HepG2 (cell line): ENCODE measurements around the gene CALD1. TPM values are rescaled to one million over a fixed set of nuclear protein-coding genes. Genes with fewer than 3 reads are reported as not detected.

Experiments used
- ATF7 ChIP-seq, 2 experiments: fragments of 450-650 bp in 1 of 2; sonication (generic) in 1 of 2; formaldehyde crosslinking in 1 of 2; IDR thresholded peaks; 2 replicates each; pipeline versions ENCODE4 v1.4.0 to v1.6.1; 2016 to 2020; ENCODE audit warnings: antibody characterized with exemption in 1 of 2, mild to moderate bottlenecking in 1 of 2, missing genetic modification reagents in 1 of 2
- DPF2 ChIP-seq: sonication (generic); formaldehyde crosslinking; IDR thresholded peaks from 2 replicates; pipeline ENCODE4 v1.4.0; 2020; ENCODE audit warnings: mild to moderate bottlenecking, low read depth, missing genetic modification reagents, borderline replicate concordance
- ESRRA ChIP-seq: sonication (generic); formaldehyde crosslinking; IDR thresholded peaks from 2 replicates; pipeline ENCODE4 v1.5.1; 2020; ENCODE audit warnings: mild to moderate bottlenecking, low read depth, missing genetic modification reagents
- ETV6 ChIP-seq: sonication (generic); formaldehyde crosslinking; conservative IDR thresholded peaks from 2 replicates; pipeline ENCODE4 v1.4.0; 2020; ENCODE audit warnings: missing genetic modification reagents
- FOXC1 ChIP-seq: sonication (generic); formaldehyde crosslinking; IDR thresholded peaks from 2 replicates; pipeline ENCODE4 v1.8.0; 2022; ENCODE audit warnings: mild to moderate bottlenecking, missing genetic modification reagents, borderline replicate concordance
- GATAD2A ChIP-seq: IDR thresholded peaks from 2 replicates; pipeline ENCODE4 v1.6.1; 2016
- MAFK ChIP-seq, 2 experiments: IDR thresholded peaks in 1 of 2; conservative IDR thresholded peaks in 1 of 2; 2 replicates each; pipeline ENCODE4 v1.6.1; 2011; ENCODE audit warnings: improper control_type of control experiment in 2 of 2, low read length in 2 of 2
- MZF1 ChIP-seq: sonication (generic); formaldehyde crosslinking; IDR thresholded peaks from 2 replicates; pipeline ENCODE4 v1.8.1; 2023; ENCODE audit warnings: mild to moderate bottlenecking, missing genetic modification reagents, borderline replicate concordance
- NCOA2 ChIP-seq: sonication (generic); formaldehyde crosslinking; IDR thresholded peaks from 2 replicates; pipeline ENCODE4 v1.8.0; 2022; ENCODE audit warnings: inconsistent platforms
- PHF8 ChIP-seq: sonication (generic); formaldehyde crosslinking; IDR thresholded peaks from 2 replicates; pipeline ENCODE4 v1.5.0; 2020; ENCODE audit warnings: missing genetic modification reagents
- TEAD3 ChIP-seq: optimal IDR thresholded peaks from 2 replicates; pipeline ENCODE3; 2016; ENCODE audit warnings: borderline replicate concordance
- YEATS2 ChIP-seq: sonication (generic); formaldehyde crosslinking; IDR thresholded peaks from 2 replicates; pipeline ENCODE4 v1.4.0; 2020; ENCODE audit warnings: missing genetic modification reagents, borderline replicate concordance
- ZNF143 ChIP-seq: sonication (generic); formaldehyde crosslinking; IDR thresholded peaks from 2 replicates; pipeline ENCODE4 v1.4.0; 2020; ENCODE audit warnings: missing genetic modification reagents
- ZNF224 ChIP-seq: sonication (generic); formaldehyde crosslinking; IDR thresholded peaks from 2 replicates; pipeline ENCODE4 v1.5.0; 2020; ENCODE audit warnings: mild to moderate bottlenecking, missing genetic modification reagents
- ZNF24 ChIP-seq: fragments of 450-650 bp; IDR thresholded peaks from 2 replicates; pipeline ENCODE4 v1.6.1; 2017; ENCODE audit warnings: antibody characterized with exemption, mild to moderate bottlenecking
- ZNF367 ChIP-seq: sonication (generic); formaldehyde crosslinking; IDR thresholded peaks from 2 replicates; pipeline ENCODE4 v1.4.0; 2020; ENCODE audit warnings: missing genetic modification reagents, borderline replicate concordance
- ZNF660 ChIP-seq: sonication (generic); formaldehyde crosslinking; IDR thresholded peaks from 2 replicates; pipeline ENCODE4 v1.5.1; 2020; ENCODE audit warnings: mild to moderate bottlenecking, low read depth, missing genetic modification reagents, borderline replicate concordance
- ZNF780A ChIP-seq: sonication (generic); formaldehyde crosslinking; IDR thresholded peaks from 2 replicates; pipeline ENCODE4 v1.8.0; 2022; ENCODE audit warnings: mild to moderate bottlenecking, missing genetic modification reagents, moderate library complexity
- ZNF788 ChIP-seq: sonication (generic); formaldehyde crosslinking; IDR thresholded peaks from 2 replicates; pipeline ENCODE4 v1.5.0; 2020; ENCODE audit warnings: mild to moderate bottlenecking, missing genetic modification reagents, borderline replicate concordance
- polyA plus RNA-seq, 8 experiments: library from polyadenylated mRNA; depleted of rRNA in 3 of 8; stranded (reverse) in 7 of 8; unstranded in 1 of 8; fragments of >200 nt; fragmentation: Illumina TruSeq in 4 of 8; extraction: Trizol in 4 of 8; gene quantifications; 2 replicates each; pipeline versions ENCODE4 v1.2.1 to v1.2.3, GENCODE V29; 2011 to 2016; ENCODE audit warnings: low read depth in 4 of 8, missing spikeins in 1 of 8, mixed read lengths in 1 of 8; ENCODE audit not compliant: insufficient read depth in 1 of 8
- total RNA-seq, 5 experiments: library from RNA; depleted of rRNA; stranded (reverse); fragments of >200 nt; fragmentation: Illumina TruSeq; extraction: Trizol; gene quantifications; 2 replicates each; pipeline ENCODE4 v1.2.3, GENCODE V29; 2016; ENCODE audit warnings: low read depth in 1 of 5
- TF ChIP-seq, protein P1 (sequence below): IDR thresholded peaks from 2 replicates; pipeline ENCODE4 v1.6.1; 2016; ENCODE audit warnings: low read depth, control low read depth
- TF ChIP-seq, protein P2 (sequence below): sonication (generic); formaldehyde crosslinking; IDR thresholded peaks from 2 replicates; pipeline ENCODE4 v1.9.0; 2021; ENCODE audit warnings: mild to moderate bottlenecking, missing genetic modification reagents
- TF ChIP-seq, protein P3 (sequence below): sonication (generic); formaldehyde crosslinking; conservative IDR thresholded peaks from 2 replicates; pipeline ENCODE4 v1.4.0; 2020; ENCODE audit warnings: missing genetic modification reagents

CALD1 gene
- total and polyA plus RNA-seq, 2 of the 13 experiments (the other 11 are each of a cell fraction or from before 2014, with no cell fraction given): 53.0 to 112 TPM

DNA sequence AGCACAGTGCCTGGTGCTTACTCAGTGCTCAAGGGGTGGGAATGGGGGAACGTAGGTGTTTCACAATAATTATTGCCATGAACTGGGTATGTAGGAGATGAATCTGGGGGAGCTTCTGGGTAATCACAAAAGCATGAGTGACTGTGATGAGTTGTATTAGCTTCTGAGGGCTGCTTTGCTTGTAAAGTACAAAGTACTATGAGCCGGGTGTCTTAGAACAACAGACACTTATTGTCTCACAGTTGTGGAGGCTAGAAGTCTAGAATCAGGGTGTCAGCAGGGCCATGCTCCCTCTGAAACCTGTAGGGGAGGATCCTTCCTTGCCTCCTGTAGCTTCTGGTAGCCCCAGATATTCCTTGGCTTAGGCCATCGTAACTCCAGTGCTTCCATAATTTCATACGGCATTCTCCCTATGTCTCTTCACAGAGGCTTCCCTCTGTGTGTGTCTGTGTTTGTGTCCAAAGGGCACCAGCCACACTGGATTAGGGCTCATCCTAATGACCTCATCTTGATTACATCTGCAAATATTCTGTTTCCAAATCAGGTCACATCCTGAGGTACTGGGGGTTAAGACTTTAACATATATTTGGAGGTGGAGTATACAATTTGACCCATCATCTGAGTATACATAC, 122.1 kb downstream of the CALD1 start (continued):
- TF ChIP-seq DPF2 (peak; percentile 87), GATAD2A (CRISPR knock-in tag) (peak; percentile 84), ZNF788 (CRISPR knock-in tag) (no peak), ETV6 (CRISPR knock-in tag) (no peak), MZF1 (CRISPR knock-in tag) (no peak), YEATS2 (CRISPR knock-in tag) (0 out of 2 replicates have a peak, but pooled peaks have one; percentile 45), ZNF24 (no peak), PHF8 (peak; percentile 46; the same call in 1 of the 2 replicates), ZNF660 (CRISPR knock-in tag) (no peak), NCOA2 (CRISPR knock-in tag) (peak; percentile 78), ZNF367 (CRISPR knock-in tag) (no peak), ATF7 (IDR thresholded peaks at IDR 0.05) (peak; percentile 91), ATF7 (CRISPR knock-in tag; IDR thresholded peaks at IDR 0.05) (peak; percentile 94; the same call in 1 of the 2 replicates), TEAD3 (peak; percentile 35), ZNF780A (CRISPR knock-in tag) (no peak), MAFK (conservative IDR thresholded peaks at IDR 0.05 in 1 of 2, IDR thresholded peaks at IDR 0.05 in 1 of 2; ENCODE audit: low read length in 2 of 2) (0 out of 4 replicates have a peak, but pooled peaks have one; percentile 13 to 18), ZNF143 (peak; percentile 16; the same call in 1 of the 2 replicates), ZNF224 (peak; percentile 100), FOXC1 (CRISPR knock-in tag) (no peak), ESRRA (CRISPR knock-in tag) (no peak)
- TF ChIP-seq, protein P1, sequence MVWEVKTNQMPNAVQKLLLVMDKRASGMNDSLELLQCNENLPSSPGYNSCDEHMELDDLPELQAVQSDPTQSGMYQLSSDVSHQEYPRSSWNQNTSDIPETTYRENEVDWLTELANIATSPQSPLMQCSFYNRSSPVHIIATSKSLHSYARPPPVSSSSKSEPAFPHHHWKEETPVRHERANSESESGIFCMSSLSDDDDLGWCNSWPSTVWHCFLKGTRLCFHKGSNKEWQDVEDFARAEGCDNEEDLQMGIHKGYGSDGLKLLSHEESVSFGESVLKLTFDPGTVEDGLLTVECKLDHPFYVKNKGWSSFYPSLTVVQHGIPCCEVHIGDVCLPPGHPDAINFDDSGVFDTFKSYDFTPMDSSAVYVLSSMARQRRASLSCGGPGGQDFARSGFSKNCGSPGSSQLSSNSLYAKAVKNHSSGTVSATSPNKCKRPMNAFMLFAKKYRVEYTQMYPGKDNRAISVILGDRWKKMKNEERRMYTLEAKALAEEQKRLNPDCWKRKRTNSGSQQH: no peak
- TF ChIP-seq, protein P2, sequence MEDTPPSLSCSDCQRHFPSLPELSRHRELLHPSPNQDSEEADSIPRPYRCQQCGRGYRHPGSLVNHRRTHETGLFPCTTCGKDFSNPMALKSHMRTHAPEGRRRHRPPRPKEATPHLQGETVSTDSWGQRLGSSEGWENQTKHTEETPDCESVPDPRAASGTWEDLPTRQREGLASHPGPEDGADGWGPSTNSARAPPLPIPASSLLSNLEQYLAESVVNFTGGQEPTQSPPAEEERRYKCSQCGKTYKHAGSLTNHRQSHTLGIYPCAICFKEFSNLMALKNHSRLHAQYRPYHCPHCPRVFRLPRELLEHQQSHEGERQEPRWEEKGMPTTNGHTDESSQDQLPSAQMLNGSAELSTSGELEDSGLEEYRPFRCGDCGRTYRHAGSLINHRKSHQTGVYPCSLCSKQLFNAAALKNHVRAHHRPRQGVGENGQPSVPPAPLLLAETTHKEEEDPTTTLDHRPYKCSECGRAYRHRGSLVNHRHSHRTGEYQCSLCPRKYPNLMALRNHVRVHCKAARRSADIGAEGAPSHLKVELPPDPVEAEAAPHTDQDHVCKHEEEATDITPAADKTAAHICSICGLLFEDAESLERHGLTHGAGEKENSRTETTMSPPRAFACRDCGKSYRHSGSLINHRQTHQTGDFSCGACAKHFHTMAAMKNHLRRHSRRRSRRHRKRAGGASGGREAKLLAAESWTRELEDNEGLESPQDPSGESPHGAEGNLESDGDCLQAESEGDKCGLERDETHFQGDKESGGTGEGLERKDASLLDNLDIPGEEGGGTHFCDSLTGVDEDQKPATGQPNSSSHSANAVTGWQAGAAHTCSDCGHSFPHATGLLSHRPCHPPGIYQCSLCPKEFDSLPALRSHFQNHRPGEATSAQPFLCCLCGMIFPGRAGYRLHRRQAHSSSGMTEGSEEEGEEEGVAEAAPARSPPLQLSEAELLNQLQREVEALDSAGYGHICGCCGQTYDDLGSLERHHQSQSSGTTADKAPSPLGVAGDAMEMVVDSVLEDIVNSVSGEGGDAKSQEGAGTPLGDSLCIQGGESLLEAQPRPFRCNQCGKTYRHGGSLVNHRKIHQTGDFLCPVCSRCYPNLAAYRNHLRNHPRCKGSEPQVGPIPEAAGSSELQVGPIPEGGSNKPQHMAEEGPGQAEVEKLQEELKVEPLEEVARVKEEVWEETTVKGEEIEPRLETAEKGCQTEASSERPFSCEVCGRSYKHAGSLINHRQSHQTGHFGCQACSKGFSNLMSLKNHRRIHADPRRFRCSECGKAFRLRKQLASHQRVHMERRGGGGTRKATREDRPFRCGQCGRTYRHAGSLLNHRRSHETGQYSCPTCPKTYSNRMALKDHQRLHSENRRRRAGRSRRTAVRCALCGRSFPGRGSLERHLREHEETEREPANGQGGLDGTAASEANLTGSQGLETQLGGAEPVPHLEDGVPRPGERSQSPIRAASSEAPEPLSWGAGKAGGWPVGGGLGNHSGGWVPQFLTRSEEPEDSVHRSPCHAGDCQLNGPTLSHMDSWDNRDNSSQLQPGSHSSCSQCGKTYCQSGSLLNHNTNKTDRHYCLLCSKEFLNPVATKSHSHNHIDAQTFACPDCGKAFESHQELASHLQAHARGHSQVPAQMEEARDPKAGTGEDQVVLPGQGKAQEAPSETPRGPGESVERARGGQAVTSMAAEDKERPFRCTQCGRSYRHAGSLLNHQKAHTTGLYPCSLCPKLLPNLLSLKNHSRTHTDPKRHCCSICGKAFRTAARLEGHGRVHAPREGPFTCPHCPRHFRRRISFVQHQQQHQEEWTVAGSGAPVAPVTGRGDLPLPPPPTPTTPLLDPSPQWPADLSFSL: peak; percentile 53; the same call in 1 of the 2 replicates
- TF ChIP-seq, protein P3, sequence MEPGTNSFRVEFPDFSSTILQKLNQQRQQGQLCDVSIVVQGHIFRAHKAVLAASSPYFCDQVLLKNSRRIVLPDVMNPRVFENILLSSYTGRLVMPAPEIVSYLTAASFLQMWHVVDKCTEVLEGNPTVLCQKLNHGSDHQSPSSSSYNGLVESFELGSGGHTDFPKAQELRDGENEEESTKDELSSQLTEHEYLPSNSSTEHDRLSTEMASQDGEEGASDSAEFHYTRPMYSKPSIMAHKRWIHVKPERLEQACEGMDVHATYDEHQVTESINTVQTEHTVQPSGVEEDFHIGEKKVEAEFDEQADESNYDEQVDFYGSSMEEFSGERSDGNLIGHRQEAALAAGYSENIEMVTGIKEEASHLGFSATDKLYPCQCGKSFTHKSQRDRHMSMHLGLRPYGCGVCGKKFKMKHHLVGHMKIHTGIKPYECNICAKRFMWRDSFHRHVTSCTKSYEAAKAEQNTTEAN (CRISPR knock-in tag): no peak
